Activated CD4-positive, CD25-positive, alpha-beta regulatory T cell treated with anti-CD3 and anti-CD28 coated beads, Interleukin-2, amount 50 U/mL, for 72 hours (primary cell): ENCODE data around the gene SPIN1.

Experiments
- DNase-seq: peaks from one replicate; pipeline ENCODE4 v3.0.0; 2021

SPIN1 gene

DNA sequence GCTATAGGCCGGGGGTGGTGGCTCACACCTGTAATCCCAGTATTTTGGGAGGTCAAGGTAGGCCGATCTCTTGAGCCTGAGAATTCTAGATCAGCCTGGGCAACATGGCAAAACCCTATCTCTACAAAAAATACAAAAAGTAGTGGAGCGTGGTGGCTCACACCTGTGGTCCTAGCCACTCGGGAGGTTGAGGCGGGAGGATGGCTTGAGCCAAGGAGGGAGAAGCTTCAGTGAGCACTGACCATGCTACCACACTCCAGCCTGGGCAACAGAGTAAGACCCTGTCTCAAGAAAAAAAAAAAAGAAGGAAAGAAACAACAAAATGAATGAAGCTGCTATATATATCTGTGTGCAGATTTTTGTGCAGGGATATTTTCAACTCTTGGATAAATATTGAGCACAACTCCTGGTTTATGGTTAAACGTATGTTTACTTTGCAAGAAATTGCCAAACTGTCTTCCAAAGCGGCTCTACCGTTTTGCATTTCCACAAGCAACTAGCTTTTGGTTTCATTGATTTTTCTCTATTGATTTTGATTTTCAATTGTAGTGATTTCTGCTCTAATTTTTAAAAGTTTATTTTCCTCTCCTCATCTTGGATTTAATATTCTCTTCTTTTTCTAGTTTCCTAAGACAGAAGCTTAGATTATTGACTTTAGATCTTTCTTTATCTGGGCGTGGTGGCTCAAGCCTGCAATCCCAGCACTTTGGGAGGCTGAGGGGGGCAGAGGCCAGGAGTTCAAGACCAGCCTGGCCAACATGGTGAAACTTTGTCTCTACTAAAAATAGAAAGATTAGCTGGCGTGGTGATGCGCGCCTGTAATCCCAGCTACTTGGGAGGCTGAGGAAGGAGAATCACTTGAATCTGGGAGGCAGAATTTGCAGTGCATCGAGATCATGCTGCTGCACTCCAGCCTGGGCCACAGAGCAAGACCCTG, 49.2 kb downstream of the SPIN1 start:
- no peak for DNase-seq

GRCh38 chr9:88438811-88439210, 50.6 kb downstream of the SPIN1 start:
- no peak for DNase-seq

DNA sequence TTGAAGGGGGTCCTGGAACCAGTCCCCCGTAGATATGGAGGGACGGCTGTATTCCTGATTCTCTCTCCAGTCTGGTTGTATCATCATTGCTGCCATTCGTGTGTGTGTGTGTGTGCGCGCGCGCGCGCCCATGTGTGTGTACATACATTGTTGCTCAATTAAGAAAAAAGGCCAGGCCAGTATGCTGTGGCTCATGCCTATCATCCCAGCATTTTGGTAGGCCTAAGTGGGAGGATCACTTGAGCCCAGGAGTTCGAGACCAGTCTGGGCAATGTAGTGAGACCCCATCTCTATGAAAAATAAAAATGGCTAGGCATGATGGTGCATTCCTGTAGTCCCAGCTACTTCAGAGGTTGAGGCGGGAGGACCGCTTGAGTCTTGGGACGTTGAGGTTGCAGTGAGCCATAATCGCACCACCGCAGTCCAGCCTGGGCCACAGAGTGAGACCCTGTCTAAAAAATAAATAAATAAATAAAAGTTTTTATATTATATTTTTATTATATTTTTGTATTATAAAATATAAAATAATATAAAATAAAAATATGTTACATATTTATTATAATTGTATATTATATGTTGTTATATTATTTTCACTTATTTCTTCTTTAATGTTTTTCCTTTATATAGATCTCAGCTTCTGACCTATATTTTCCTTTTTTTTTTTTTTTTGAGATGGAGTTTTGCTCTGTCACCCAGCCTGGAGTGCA, 53.2 kb downstream of the SPIN1 start:
- DNase-seq = no peak

GRCh38 chr9:88443480-88444113, 55.4 kb downstream of the SPIN1 start:
- DNase-seq = no peak

DNA sequence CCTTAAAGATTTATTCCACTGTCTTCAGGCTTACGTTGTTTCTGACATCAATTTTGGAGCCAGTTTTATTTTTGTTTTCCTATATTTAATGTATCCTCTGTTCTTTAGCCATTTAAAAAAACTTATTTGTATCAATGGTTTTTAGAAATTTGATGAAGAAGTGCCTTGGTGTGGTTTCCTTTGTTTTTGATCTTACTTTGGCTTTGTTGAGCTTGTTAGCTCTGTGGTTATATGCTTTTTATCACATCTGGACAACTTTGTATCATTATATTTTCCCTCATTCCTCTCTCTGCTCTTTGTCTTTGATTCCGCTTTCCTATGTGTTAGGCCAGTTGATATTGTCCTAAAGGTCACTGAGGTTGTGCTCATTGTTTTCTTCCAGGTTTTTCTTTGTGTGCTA, 58.5 kb downstream of the SPIN1 start:
- no peak for DNase-seq

DNA sequence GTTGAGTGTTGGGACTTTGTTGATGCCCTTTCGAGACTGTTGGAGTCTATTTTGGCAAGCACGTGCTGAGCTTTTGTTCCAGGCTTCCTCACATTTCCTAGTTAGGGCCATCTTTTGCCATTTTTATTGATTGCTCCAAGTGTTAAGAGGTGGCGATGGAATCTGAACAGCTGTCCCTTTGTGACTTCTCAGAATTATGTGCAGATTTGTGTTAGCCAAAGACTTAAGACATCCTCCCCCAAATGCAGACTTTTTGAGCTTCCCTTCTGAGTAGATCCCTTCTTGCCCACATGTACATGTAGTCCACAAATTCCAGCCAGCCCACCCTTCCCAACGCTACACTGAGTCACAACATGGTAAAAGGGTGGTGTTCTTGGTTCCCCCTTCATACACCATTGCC, 59.2 kb downstream of the SPIN1 start:
- DNase-seq = no peak

DNA sequence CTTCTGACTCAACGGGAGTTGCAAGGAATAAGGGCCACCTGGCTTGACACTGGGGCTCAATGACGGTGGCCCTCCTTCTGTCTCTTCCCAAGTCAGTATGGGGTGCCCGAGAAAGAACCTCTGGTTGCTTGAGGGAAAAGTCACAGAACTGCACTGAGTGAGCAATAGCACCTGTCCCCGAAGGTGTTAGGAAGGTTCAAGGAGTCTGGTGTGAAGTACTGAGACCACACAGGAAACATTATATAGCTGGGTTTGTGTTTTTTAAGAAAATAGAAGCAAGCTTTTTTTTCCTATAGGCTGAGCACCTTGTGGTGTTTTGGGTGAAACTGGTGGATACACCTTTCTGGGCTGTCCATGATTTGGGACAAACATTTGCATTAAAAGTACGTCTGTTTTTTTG, 62.9 kb downstream of the SPIN1 start:
- DNase-seq = no peak

DNA sequence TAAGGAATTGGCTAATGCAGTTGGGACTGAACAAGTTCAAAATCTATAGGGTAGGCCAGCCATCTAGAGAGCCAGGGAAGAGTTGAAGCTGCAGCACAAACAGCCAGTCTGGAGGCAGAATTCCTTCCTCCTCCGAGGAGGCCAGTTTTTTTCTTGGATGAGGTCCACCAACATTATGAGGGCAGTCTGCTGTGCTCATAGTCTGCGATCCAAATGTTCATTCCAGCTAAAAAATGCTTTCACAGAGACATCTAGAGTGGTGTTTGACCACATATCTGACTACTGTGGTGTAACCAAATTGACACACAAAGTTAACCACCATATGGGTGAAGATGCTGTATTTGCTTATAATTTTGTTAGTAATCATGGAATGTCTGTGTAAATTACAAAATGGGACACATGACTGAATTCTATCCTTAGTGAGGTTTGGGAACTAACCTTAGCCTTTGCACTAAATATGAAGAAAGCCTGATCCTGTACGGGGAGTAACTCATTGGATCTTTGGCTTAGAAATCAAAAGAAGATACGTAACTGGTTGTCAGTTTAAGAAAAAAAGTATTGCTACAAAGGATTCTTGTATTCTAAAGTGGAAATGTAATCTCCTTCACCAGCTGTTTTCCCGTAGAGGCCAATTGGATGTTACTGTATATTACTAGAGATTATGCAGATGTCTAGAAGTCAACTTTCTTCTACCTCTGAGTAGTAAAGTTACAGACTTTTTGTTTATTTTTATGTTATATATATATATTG, 70.6 kb downstream of the SPIN1 start:
- no peak for DNase-seq

DNA sequence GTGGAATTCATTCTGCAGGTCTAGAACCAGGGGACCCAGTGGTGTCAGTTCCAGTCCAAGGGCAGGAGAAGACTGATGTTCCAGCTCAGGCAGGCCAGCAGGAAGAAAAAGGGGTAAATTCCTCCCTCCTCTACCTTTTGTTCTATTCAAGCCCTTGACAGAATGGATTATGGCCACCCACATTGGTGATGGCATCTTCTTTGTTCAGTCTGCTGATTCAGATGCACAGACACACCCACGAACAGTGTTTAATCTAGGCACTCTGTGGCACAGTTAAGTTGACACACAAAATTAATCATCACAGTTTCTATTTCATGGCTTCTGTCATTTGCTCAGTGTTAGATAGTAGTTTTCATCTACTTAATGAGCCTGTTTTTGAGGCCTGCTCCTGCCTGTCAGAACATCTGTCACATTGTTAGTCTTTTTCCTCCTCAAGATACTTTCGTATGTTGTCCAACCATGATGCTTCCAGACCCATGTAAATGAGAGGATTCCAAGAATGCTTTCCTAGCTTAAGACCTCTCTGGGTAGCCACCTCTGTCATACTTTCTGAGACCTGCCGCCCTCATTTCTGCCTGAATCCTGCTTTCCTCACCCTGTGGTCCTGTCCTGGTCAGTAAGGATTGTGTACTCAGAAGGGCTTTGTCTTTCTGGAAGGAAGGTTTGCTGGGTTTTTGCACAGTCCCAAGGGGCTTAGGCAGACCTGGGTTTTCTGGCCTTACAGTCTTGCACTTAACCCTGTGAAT, 72.5 kb downstream of the SPIN1 start:
- no peak for DNase-seq

DNA sequence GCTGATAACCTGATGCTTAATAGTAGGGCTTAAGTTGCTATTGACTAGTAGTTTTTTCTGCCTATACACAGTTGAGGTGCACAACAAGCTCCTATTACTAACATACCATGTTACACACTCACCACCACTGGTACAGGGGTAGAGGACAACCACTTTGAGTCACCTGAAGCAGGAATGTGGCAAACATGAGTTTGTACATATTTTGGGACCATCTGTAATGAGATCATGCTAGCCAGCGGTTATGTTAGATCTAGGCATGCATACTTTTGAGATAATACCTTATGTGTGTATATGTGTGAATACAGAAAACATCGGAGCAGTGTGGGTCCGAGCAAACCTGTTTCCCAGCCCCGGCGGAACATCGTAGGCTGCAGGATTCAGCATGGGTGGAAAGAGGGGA, 73.9 kb downstream of the SPIN1 start:
- no peak for DNase-seq

DNA sequence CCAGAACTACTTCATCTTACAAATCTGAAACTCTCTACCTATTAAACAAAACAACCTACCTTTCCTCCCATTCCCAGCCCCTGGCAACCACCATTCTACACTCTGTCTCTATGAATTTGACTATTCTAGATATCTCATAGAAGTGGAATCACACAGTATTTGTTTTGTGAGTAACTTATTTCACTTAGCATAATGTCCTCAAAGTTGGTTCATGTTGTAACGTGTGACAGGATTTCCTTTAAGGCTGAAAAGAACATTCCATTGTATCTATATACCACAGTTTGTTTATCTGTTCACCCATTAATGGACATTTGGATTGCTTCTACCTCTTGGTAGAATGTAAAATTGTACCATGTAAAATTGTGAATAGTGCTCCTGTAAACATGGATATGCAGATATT, 76.6 kb downstream of the SPIN1 start:
- DNase-seq = no peak

GRCh38 chr9:88468226-88468625, 80.0 kb downstream of the SPIN1 start:
- DNase-seq = no peak

- DNase-seq = no peak
Observed at GRCh38 chr9:88476491-88477271, 88.4 kb downstream of the SPIN1 start.

DNA sequence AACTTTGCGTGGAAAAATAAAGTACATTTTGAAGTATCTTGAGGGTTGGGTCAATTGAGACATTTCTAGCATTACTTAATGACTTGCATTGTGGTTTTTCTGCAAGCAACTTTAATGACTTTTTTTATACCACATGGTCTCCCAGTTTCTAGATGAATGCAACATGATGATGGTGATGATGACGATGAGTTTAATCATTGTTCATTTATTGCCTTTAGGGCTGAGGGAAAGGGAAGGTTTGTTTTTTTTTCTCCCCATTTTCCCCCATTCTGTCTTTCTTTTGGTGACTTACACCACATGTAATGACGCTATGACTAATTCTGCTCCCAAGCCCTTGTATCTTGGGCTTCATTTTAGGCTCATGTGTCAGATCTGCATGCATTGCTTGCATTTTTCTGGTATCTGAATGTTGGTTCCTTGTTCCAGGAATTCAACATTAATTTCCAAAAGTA, 89.1 kb downstream of the SPIN1 start:
- DNase-seq = no peak

- DNase-seq = no peak
Observed at GRCh38 chr9:88478246-88478645, 90.0 kb downstream of the SPIN1 start.

DNA sequence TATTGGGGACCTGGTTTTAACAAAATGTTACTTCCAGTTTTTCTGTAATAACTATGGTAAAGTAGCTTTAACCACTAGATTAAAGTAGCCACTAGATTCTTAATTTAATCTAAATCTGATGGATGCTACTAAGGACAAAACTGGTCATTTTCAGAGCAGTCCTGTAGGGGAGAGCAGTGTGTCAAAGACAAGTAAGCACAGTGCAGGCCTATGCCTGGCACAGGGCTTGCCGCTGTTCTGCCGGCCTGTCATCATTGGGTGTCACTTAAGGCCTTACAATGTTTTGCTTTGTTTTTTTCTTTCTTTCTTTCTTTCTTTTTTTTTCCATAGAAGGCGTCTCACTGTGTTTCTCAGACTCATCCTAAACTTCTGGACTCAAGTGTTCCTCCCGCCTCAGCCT, 93.7 kb downstream of the SPIN1 start:
- no peak for DNase-seq

GRCh38 chr9:88488166-88488565, 99.9 kb downstream of the SPIN1 start:
- DNase-seq = no peak

GRCh38 chr9:88494983-88495721, 106.9 kb downstream of the SPIN1 start:
- DNase-seq = no peak

- DNase-seq = no peak
Observed at GRCh38 chr9:88497224-88497623, 109.0 kb downstream of the SPIN1 start.

GRCh38 chr9:88498880-88499279, 110.6 kb downstream of the SPIN1 start:
- no peak for DNase-seq

DNA sequence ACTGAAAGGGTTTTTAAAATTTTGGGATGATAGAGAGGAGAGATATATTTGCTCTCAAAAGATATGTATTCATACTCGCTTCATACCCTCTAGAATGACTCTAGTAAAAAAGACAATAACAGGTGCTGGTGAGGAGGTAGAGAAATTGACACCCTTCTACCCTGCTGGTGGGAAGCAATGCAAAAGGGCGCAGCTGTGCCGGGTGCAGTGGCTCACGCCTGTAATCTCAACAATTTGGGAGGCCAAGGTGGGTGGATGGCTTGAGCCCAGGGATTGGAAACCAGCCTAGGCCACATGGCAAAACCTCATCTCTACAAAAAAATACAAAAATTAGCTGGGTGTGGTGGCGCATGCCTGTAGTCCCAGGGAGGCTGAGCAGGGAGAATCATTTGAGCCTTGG, 112.8 kb downstream of the SPIN1 start:
- no peak for DNase-seq
